Stromal cell of bone marrow (primary cell): ENCODE measurements around the gene BCAS3.

Experiments
- DNase-seq: peaks from one replicate; pipeline ENCODE4 v3.0.0-alpha.2; 2012; ENCODE audit warnings: low read depth

The BCAS3 gene

DNA sequence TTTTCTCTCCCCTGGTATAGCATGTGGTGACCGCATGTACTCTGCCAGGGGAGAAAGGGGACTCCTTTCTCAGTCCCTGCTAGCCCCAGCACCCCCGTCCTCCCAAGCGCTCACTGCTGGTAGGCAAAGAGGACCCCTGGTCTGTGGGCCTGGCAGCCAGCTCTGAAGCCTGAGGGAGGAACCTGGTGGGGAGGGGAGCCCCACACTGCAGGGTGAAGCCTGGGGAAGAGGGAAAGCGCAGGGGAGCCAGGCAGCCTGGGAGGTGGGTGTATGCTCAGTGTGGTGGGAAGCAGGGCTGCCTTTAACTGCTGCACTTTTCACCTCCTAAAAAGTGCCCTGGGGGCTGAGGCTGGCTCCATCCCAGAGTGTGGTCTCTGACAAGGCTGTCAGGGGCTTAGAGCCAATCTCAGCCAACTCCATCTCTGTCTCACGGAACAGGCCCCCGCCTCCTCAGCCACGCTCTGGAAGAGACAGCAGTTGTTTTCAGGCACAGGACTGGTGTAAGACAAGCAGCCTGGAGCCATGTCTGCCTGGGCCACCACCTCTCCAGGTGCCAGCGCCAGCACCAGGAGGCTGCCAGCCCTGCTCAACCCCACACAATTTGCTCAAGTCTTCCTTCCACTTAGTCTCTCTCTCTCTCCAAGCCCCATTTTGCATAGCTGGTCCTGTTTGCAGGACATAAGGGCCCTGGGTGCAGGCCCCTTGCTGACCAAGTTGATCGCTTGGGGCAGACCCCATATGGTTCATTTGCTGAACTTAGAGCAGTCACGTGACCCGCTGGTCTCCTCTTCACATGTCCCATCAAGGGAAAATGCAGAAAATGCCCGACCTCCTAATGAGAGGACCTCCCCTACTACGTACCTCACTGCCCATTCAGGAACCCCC, 707.3 kb downstream of the BCAS3 start:
- DNase-seq, result no peak

DNA sequence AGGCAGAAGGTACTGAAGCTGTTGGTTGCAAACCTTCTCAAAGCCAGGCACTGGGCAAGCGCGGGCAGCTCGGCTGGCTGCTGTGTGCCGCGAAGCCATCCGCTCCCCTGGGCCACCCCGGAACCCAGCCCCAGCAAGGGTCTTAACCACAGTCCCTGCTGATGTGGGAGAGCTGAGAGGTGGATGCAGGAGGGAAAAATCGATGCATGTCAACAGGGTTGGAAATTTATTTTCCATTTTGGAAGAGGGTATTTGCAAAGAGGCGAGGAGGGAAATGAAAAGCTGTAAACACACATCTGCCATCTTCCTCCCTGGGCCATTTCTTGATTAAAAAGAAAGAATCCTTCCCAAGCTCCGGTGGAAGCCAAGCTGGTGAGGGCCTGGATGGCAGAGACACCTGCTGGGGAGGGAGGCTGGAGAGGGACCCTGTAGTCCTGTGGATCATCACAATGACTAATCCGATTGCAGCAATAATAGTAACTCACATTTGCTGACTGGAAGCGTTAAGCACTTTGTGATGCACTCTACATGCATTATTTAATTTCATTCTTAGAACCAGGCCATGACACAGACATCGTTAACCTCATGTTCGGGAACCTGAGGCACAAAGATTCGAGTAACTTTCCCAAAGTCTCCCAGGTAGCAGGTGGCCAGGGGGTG, 708.1 kb downstream of the BCAS3 start:
- DNase-seq, result no peak

- no peak for DNase-seq
Measured at GRCh38 chr17:61386251-61386650, 708.6 kb downstream of the BCAS3 start.

DNA sequence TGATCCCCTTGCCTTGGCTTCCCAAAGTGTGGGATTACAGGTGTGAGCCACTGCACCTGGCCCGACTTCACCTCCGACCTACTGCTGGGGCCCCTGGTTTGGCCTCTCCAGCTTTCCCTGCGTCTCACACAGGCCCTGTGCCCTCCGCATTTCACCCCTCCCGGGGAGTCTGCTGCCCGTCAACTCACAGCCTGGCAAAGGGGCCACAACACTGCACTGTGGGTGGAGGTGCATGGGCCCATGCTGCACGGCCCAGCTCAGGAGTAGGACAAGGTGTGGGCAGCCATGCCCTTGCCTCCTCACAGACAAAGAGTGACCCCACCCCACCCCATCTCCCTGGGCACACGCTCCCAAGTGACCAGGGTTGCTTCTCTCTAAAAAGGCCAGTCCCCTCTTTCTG, 709.4 kb downstream of the BCAS3 start:
- DNase-seq, result no peak

- no peak for DNase-seq
Measured at GRCh38 chr17:61387511-61388305, 710.1 kb downstream of the BCAS3 start.

DNA sequence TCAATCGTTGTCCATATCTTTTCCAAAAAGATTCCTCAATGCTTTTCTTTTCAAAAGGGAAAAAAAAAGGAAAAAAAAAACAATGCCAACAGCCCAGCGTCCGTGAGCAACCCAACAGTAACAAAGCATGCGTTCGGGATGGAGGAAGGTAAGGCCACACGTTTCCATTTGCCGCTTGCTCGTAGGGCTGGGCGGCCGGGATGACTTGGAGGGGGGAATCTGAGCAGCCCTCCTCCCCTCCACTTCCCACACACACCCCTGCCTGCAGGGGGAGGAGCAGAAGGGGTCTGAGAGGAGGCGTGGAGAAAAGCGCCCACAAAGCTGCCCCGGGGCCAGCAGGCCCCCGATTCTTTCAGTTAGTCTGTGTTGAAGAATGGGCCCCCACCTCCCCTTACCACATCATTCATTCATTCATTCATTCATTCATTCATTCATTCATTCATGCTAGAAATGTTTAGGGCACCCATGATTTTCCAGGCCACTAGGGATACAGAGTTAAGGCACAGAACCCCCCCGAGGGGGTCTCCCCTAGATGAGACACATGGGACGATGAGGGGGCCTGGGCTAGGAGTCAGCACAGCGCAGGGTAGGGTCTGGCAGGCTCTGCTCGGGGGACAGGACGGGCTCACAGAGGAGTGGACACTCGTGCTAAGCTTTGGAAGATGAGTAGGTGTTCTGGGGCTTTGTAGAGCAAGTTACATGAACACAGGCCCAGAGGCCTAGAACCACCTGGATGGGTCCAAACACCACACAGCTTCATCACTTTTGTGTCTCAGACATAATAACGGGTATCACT, 711.1 kb downstream of the BCAS3 start:
- no peak for DNase-seq

DNA sequence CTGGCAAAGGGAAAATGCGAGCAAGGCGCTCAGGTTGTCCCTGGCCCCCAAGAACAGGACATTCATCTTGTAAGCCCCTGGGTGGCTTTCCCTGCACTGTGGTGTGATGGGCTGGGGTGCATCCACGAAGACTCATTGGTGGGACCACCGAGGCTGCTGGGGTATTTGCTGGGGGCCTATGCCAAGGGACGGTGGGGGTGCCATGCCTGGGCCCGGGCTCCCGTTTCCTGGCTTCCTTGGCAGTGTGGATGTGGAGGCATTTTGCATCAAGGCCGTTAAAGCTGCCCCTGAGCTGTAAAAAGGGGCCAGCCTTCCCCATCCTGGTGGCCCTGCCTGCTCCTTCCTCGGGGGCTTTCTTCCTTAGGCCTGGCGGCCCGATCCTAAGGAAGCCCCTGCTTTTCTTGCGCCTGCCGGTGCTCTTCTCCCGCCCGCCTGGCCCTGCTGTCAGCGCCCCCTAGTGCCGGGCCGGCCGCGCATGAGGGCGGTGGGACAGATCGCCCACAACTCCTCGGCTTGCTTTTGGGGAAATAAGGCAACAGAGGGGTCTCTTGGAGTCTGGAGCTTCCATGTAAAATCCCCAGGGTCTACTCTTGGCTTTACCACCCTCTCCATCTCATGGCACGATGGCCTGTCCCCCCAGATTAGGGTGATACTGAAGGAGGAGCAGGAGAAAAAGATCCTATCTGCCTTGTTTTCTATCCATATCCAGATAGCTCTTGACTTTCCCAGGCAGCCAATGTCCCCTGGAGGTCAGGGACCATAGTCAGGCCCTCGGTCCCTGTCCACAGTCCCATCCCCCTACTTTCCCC, 712.2 kb downstream of the BCAS3 start:
- no peak for DNase-seq

- DNase-seq, result no peak
Measured at GRCh38 chr17:61390479-61390791, 712.8 kb downstream of the BCAS3 start.

DNA sequence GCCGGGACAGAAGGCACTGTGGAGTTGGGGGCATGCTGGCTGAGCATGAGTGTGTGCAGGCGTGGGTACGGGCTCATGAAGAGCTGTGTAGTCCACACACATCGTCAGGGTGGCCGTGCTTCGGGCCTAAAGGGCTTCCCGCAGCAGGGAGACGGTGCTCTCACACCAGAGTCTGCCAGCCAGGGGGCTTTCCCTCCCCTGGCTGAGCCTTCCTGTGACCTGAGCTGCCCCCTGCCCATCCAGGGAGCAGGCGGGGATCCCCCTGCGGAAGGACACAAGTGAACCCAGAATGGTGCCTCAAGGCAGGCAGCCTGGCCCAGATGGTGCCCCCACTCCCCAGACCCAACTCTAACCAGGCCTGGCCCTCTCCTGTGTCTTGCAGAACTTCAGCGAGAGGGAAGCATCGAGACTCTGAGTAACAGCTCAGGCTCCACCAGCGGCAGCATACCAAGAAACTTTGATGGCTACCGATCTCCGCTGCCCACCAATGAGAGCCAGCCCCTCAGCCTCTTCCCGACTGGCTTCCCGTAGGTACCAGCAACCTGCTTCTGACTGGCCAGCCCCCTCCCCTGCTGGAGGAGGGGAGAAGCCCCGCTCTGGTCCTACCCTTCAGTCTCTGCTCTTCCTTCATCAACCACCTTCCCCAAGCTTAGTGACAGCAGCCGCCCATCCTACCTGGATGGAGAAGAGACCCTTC, 714.1 kb downstream of the BCAS3 start:
- DNase-seq, result no peak

- no peak for DNase-seq
Measured at GRCh38 chr17:61392679-61393078, 715.0 kb downstream of the BCAS3 start.

DNA sequence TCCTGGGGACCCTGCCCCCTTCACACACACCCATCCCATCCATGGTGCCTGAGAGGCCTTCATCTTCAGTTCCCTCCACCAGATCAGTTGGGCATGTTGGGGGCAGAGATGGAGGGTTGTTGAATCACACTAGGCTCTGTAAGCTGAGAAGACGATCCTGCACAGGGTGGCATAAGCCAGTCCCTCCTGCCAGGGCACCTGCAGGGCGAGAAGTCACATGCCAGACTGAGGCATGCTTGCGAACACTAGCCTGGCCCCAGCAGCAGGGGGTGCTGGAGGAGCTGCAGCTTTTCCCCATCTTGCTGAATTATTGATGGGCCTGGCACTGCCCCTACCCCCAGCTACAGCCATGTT, 715.9 kb downstream of the BCAS3 start:
- DNase-seq, result no peak

DNA sequence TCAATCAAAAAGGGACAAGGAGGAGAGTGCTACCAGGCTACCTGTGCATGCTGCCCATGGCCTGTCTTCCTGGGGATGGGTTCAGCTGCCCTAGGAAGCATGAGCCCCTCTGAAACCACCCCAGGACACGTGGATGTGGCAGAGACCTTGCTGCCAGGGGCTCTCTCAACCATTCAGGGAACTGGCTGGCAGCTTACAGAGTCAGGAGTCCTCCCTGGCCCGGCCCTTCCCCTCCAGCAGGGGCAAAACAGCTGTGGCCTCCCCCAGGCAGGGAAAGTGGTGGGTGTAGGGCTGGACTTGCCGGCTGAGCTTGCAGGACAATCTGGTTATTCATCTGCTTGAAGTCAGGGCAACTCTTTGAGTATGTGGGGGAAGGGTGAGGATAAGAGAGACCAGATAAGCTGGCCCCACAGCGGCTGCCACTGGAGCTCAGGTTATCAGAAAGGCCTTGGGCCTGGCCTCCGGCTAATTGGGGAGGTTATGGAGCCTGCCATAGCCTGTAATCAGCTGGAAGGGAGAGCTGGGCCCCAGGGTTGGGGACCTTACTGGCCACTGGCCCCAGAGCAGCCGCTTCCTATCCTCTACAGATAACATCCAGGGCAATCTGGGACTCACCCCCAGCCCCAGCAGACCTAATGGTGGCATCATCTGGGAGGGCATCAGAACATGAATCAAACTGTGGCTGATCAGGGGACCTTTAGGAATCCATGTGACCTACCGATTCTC, 716.4 kb downstream of the BCAS3 start:
- no peak for DNase-seq

GRCh38 chr17:61394630-61395408, 717.2 kb downstream of the BCAS3 start:
- DNase-seq, result no peak

- no peak for DNase-seq
Measured at GRCh38 chr17:61395409-61395982, 717.8 kb downstream of the BCAS3 start.

DNA sequence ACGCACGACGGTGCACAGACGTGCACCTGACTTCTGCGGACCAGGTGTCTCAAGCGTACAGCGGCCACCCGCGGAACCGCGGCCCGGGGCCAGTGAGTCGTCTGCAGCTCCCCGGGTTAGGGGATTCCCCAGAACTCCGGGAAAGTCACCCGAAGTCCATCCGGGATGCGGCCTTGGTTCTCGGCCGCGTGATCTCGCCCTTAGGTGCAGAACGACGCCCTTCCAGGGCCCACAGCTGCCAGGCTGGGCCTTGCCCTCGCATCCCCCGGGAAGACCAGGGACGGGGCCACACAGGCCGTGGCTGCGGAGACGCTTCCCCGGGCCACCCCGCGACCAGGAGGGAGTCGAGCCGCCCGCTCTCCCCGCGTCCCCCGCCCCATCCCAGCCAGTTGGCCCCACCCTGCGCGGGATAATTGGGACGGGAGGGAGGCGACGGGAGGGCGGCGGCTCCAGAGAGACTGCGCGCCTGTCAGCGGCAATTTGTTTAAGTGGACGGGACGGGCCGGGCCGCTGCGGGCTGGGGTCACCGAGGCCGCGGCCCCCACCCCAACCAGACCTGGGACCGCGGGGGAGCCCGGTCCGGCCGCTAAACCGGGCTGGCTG, 718.4 kb downstream of the BCAS3 start:
- DNase-seq, result no peak

GRCh38 chr17:61396586-61397085, 719.0 kb downstream of the BCAS3 start:
- no peak for DNase-seq

GRCh38 chr17:61397086-61397842, 719.6 kb downstream of the BCAS3 start:
- DNase-seq, result no peak
